ENCODE data around the gene C14orf132. TPM values are rescaled to one million over a fixed set of nuclear protein-coding genes. Genes with fewer than 3 reads are reported as not detected.

C14orf132 gene
- total and polyA plus RNA-seq, 3 donors from 2014 or later, result 1.4 to 8.4 (median 2.5) TPM

DNA sequence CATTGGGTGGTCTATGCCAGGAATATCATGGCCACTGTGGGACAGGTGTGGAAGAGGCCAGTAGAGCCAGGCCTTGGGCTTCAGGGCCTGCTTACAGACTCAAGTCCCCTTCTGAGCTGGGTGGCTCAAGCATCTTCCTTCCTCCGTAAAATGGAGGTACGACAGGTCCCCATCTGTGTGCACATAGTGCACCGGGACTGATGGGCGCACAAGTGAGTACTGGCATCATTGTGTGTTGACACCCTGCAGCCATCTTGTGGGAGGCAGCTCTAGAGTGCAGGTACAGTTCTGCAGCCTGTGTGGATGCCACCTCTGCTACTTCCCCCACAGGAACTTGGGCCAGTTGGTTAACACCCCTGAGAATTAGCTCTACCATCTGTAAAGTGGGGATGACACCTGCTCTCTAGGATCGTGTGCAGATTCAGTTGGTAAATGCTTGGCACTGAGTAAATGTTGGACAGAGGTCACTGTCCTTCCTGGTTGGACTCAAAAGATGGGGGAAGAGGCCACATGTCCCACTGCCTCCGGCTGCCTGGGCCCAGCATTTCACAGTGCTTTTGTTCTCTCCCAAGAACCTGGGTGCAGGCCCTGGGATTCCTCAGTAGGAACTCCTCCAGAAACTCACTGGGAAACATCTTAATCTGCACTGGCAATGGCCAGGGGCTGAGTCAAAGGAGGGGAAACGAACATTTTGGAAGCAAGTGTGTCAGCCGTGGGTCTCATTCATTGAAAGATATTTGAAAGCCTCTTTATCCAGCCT, 70.6 kb downstream of the C14orf132 start:
- 93 to 96% methylated on average over 8 of the region's 8 CpGs for WGBS, 2 donors
- Histone ChIP-seq H3K4me3 (no peak overlapping the region), H3K27me3 (no peaks in the 10 kb centered on the region)

GRCh38 chr14:96112032-96112431, 72.9 kb downstream of the C14orf132 start:
- Histone ChIP-seq H3K4me1 (peaks cover 5% of the 10 kb centered on the region), H3K27ac (no peak overlapping the region), H3K27me3 (no peaks in the 10 kb centered on the region), H3K9me3 (no peaks in the 10 kb centered on the region), H3K36me3 (ENCODE audit: low read depth, missing control alignments) (no peaks in the 10 kb centered on the region), H3K4me3 (no peak overlapping the region)
- no peak for DNase-seq
- TF ChIP-seq CTCF (IDR thresholded peaks at IDR 0.05), result no peak
- no peak for TF ChIP-seq POLR2A (IDR thresholded peaks at IDR 0.05)
- intact Hi-C loops (cut with DNase I; ENCODE audit: low total_unique reads), result no loop called here
- 46 to 67% methylated on average over 3 of the region's 3 CpGs for WGBS, 2 donors

More for the DNA sequence above, 70.6 kb downstream of the C14orf132 start:
- intact Hi-C loops (cut with DNase I; ENCODE audit: low total_unique reads), result no loop called here
- DNase-seq, result no peak
- TF ChIP-seq CTCF (IDR thresholded peaks at IDR 0.05), result no peak
- no peak for TF ChIP-seq POLR2A (IDR thresholded peaks at IDR 0.05)
- H3K9me3 ChIP-seq, result no peaks in the 10 kb centered on the region
- no peak overlapping the region for H3K27ac ChIP-seq
- no peaks in the 10 kb centered on the region for H3K36me3 ChIP-seq (ENCODE audit: low read depth, missing control alignments)
- no peaks in the 10 kb centered on the region for H3K4me1 ChIP-seq

DNA sequence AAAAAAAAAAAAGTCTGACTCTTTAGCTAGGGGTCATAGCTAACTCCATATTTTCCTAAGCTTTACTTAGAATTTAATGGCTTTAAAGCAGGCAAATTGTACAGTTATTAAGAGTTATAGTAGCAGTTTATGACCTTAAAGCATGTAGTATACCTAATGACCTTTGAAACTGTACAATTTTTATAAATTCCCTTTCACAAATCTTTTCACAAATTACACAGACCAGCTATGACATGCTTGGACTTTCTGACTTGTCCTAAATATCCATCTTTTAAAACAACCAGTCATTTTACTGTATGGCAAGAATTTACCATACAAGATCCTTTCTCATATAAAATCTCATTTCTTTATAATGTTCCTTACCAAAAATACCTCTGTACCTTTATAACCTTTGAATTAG, 74.8 kb downstream of the C14orf132 start:
- Histone ChIP-seq H3K27ac (no peak overlapping the region), H3K4me1 (peaks cover 10% of the 10 kb centered on the region), H3K4me3 (no peak overlapping the region), H3K9me3 (no peaks in the 10 kb centered on the region), H3K36me3 (ENCODE audit: low read depth, missing control alignments) (no peaks in the 10 kb centered on the region), H3K27me3 (no peaks in the 10 kb centered on the region)
- TF ChIP-seq POLR2A (IDR thresholded peaks at IDR 0.05) (no peak), CTCF (IDR thresholded peaks at IDR 0.05) (no peak)
- intact Hi-C loops (cut with DNase I; ENCODE audit: low total_unique reads), result no loop called here
- no peak for DNase-seq

- H3K4me3 ChIP-seq, result no peak overlapping the region
- peaks cover 17% of the 10 kb centered on the region for H3K4me1 ChIP-seq
- TF ChIP-seq CTCF (IDR thresholded peaks at IDR 0.05) (no peak), POLR2A (IDR thresholded peaks at IDR 0.05) (no peak)
- H3K27ac ChIP-seq, result no peak overlapping the region
- no peaks in the 10 kb centered on the region for H3K27me3 ChIP-seq
- H3K9me3 ChIP-seq, result no peaks in the 10 kb centered on the region
- intact Hi-C loops (cut with DNase I; ENCODE audit: low total_unique reads), result no loop called here
- 64 to 67% methylated on average over 7 of the region's 7 CpGs for whole genome bisulfite sequencing, 2 donors
- no peak for DNase-seq
- H3K36me3 ChIP-seq (ENCODE audit: low read depth, missing control alignments), result no peaks in the 10 kb centered on the region
Measured at GRCh38 chr14:96117101-96117897, 78.1 kb downstream of the C14orf132 start.

Measured in testis (tissue), 3 donors.